GDM1 (cell line): Measurements from ENCODE around the gene STAT6.

Experiments used
- DNase-seq: peaks from one replicate; lab custom pipeline; 2025; lab: John Stamatoyannopoulos, UW

Gene STAT6

DNA sequence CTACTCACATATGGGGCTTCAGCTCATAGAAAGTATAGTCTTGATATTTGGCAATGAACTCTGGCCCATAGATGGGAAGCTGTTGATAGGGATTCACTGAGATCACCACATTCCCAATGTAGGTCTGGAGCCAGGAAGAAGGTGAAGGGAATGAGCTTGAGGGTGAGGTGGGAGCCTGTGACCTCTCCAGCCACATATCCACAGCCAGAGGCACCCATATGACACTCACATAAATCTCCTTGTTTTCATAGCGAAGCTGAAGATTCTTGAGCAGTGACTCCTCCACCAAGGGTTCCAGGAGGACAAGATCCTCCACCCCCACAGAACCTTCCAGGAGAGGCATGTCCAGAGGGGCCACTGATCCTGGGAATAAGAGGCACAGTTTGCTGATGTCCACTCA is 63.2 kb downstream of the STAT6 start:
- DNase-seq = no peak

DNA sequence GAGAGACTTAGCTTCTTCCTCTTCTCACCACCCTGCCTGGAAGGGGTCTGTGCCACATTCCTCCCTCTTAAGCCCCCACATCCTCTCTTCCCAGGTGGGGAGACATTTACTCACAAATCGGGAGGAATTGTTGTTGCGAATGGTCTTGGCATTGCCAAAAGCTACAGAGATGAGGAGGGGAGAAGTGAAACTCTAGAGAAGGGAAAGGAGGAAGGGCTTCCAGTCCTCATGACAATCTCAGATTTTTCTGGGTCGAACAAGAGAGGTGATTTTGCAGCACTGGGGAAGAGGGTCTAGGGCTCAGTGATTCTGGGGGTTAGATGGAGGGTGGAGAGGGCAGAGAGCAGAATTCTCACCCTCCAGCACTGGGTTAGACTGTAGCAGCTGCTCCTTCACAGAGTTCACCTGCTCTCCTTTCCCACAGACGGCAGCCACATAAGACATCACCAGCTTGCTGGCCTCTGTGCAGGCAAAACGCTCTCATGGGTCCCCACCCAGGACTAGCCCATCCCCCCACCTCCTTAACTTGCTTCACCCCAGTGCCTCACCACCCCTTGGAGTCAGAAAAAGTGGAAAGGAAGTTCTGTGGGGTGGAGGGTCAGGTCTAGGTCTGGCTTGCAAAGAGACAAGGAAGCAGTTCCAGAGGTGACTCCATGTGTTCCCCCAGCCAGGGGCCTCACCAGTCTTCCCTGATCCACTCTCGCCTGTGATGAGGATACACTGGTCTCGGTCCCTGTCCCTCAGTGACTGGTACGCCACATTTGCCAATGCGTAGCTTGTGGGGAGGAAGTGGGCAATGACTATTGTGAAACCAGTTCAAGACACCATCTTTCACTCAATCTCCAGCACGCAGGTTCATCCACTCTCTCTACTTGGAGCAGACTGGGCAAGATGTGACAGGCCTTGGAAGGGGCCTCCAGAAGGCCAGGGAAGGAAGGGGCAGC is 63.9 kb downstream of the STAT6 start:
- no peak for DNase-seq

DNA sequence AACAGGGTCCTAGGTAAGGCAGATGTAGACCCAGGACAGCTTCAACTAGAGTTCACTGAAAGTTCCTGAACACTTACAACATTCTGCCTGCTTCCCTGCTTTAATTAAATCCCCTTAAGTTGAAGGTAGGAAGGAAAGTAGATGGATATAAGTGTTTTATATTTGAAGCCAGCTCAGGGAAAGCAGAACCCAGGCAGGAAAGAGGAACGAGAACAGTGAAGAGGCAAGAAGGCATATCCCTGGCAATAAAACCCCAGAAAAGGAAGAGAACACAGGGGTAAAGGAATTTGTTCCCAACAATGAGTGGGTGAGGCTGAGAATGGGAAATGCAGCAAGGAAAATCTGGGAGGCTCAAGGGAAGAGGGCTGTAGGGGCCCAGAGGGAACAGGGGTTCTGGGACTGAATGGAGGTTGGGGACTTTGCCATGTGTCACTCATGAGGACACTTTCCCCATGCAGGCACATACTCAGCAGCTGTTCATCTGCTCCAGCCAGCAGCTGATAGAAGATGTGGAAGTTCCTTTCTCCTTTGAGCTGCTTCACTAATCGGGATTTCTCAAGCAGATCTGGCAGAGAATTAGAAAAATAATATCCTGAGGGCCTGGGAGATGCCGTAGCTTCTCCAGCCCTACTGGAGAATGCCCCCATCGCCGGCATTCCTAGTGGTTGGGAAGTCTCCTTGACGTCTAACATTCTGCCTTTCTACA is 64.9 kb downstream of the STAT6 start:
- no peak for DNase-seq
